Activated T-cell treated with anti-CD3 and anti-CD28 coated beads for 48 hours (primary cell): ENCODE measurements around the gene PPP1R26.
"Not testable (repeated sequence)": the region's sequence is repeated elsewhere in the genome, so short reads cannot be mapped to it uniquely, and the experiment has no call there.

Experiments used
- DNase-seq: peaks from one replicate; pipeline ENCODE4 v3.0.0-alpha.2; 2020; ENCODE audit warnings: low read depth

Gene PPP1R26

GRCh38 chr9:135522931-135523330 lies 43.3 kb downstream of the PPP1R26 start:
- DNase-seq = no peak

- DNase-seq = no peak
Measured at GRCh38 chr9:135523521-135524129, 44.0 kb downstream of the PPP1R26 start.

DNA sequence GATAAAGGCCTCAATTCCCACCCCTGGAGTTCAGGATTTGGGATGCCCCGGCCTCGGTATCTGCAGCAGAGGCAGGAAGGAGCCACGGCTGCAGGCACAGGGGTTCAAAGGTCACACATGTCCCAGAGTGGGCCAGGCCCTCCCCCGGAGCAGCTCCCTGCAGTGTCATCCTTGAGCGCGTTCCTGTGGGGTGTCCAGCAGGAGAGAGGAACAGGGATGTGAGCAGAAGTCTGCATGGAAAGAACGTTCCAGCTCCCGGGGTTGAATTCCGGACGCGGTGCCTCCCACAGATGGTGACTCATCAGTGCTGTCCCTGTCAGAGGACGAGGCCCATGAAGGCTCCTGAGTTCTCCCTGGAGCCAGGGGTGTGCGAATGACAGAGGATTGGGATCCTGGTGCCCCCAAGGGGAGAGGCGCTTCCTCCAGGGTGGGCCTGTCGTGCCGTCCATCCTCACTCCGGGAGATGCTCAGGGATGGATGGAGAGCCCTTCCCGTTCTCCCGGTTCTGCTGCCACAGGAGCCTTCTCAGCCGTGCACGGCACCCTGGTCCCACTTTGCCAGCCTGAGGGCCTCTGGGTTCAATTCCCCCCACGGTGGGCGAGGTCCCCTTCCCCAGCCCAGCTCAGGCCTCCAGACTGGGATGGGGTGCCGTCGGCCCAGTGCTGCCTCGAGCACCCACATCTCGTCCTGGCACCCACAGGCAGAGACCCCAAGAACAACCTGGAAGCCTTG lies 44.7 kb downstream of the PPP1R26 start:
- no peak for DNase-seq

- no peak for DNase-seq
Measured at GRCh38 chr9:135525241-135526088, 45.9 kb downstream of the PPP1R26 start.

DNA sequence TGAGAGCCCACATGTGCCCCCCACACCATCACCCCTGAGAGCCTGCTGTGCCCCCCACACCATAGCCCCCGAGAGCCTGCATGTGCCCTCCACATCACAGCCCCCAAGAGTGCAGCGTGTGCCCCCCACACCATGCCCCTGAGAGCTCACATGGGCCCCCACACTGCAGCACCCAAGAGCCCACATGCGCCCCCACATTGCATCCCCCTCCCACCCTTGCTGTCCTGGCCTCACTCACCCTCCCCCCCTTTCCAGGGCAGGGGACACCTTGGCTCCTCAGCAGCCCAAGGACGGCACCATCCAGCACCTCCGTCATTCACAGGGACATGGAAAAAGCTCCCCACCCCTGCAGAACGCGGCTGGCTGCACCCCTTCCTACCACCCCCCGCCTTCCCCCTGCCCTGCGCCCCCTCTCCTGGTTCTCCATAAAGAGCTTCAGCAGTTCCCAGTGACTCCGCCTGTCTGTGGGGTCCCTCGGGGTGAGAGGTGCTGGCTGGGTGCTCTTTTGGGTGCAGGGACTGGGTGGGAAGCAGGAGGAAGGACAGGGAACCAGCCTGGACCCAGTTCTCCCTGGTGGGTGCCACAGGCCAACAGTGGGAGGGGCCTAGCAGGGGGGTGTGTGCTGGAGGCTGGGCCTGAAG lies 46.6 kb downstream of the PPP1R26 start:
- DNase-seq = no peak

- no peak for DNase-seq
Measured at GRCh38 chr9:135526730-135527571, 47.4 kb downstream of the PPP1R26 start.

- not testable (repeated sequence) for DNase-seq
Measured at GRCh38 chr9:135528842-135529435, 49.4 kb downstream of the PPP1R26 start.

DNA sequence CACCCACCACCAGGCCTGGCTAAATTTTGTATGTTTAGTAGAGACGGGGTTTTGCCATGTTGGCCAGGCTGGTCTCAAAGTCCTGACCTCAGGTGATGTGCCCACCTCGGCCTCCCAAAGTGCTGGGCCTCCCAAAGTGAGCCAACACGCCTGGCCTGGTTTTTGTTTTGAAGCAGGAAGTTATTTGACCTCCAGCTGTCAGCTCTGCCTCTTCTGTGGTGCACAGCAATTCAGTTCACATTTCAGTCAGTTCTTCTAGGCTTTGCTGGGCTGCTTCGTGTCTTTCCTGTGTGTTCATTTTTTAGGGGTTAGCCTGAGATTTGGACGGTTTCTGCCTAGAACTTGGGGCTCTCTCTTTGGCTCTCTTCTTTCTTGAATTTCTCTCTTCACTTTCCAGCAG lies 50.6 kb downstream of the PPP1R26 start:
- DNase-seq = no peak

DNA sequence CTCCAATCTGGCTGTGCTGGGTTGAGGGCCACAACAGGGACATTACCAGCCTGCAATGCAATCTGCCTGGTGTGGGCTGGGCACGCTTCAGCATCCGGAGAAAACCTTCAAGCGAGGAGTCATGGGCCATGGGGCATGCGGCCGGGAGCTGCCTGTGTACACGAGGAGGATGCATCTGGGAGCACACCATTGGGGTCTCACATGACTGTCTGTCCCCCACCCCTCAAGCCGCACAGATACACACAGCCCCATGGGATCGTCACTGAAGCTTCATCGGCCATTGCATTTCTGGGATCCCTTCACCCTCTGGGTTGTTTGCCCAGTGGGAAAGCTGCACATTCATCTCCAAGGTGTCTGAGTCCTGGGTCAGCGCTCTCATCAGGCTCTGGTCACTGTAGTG lies 51.5 kb downstream of the PPP1R26 start:
- no peak for DNase-seq

GRCh38 chr9:135533113-135533512 lies 53.5 kb downstream of the PPP1R26 start:
- no peak for DNase-seq

- no peak for DNase-seq
Measured at GRCh38 chr9:135533674-135534073, 54.1 kb downstream of the PPP1R26 start.

DNA sequence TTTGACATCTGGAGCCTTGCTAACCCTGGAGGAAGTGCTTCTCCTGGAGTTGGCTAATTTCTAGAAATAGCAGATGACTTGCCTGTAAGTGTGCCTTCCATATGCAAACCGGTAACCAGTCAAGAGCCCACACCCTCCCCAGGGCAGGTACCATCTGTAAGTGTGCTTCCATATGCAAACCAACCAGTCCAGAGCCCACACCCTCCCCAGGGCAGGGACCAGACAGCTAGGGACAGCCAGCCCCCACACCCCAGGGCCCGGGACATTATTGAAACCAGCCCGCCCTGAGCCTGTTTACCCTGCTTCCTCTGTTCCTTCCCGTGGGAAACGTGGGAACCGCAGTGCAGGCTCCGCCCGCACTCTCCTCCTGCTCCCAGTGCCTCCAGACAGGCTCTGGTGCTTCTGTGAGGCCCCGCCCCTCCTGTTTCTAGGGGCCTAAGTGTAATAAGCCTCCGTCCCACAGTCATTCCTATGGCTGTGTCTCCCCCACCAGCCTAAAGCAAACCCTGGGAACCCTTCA lies 54.7 kb downstream of the PPP1R26 start:
- not testable (repeated sequence) for DNase-seq

DNA sequence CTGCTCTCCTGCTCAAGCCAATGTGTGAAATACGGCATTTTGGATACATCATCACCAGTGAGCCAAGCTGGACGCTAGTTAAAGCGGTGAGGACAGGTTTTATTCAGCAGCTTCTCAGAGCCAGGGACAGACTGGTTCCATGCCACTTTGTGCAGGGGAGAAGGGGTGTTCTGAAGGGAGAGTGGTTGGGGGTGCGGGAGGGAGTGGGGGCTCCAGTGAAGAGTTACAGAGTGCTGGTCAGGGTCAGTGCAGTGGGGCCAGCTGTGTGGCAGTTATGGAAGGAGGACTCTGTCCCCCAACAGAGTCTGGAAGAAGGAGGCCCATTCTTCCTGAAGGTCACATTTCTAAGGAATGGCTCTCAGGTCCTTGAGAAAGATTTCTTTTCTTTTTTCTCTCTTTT lies 55.2 kb downstream of the PPP1R26 start:
- not testable (repeated sequence) for DNase-seq

DNA sequence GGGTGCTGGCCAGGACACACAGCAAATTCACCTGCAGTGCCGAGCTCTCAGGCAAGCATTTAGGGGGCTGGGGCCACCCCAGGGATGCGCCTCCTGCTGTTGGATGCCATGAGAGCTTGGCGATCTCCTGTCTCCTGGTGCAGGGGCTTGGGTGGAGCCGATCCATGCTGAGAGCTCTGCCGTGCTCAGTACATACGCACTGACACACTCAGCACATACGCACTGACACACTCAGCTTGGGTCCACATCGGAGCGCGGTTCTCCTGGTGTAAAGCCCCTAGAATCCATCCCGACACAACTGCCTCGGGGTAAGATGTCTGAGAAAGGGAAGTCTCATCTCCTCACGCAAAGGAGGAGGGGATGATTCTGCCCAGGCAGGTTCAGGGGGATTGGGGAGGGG lies 56.0 kb downstream of the PPP1R26 start:
- DNase-seq = not testable (repeated sequence)

GRCh38 chr9:135536216-135536615 lies 56.6 kb downstream of the PPP1R26 start:
- no peak for DNase-seq
